CD8-positive, alpha-beta memory T cell (primary cell): ENCODE data around the gene RNU6-1. TPM values are rescaled to one million over a fixed set of nuclear protein-coding genes. Genes with fewer than 3 reads are reported as not detected.

ENCODE experiments used
- CTCF ChIA-PET: fragments of 350-600 bp; sonication (Branson Sonifier 250); formaldehyde crosslinking; loops from one replicate; lab custom pipeline; 2021; ENCODE audit warnings: antibody characterized with exemption; lab: Charles Lee
- POLR2A ChIA-PET: fragments of 350-600 bp; sonication (Branson Sonifier 250); formaldehyde crosslinking; loops from one replicate; lab custom pipeline; 2021; ENCODE audit warnings: antibody characterized with exemption; lab: Charles Lee
- DNase-seq, 5 donors: peaks; one replicate each; pipeline versions ENCODE4 v3.0.0 to v3.0.0-alpha.2; 2020 to 2022; ENCODE audit warnings: mixed read lengths in 1 of 5
- H3K27ac ChIP-seq: one replicate; pipeline ENCODE4 v1.7.0; 2013; ENCODE audit warnings: low read depth, mild to moderate bottlenecking, low read length, moderate library complexity
- H3K27me3 ChIP-seq: 2 replicates; pipeline ENCODE4 v1.7.0; 2013; ENCODE audit warnings: low read length, mild to moderate bottlenecking; ENCODE audit not compliant: insufficient read depth, poor library complexity, severe bottlenecking
- H3K36me3 ChIP-seq: 2 replicates; pipeline ENCODE4 v1.7.0; 2013; ENCODE audit warnings: mild to moderate bottlenecking, low read length, moderate library complexity; ENCODE audit not compliant: insufficient read depth
- H3K4me1 ChIP-seq: 2 replicates; pipeline ENCODE4 v1.7.0; 2013; ENCODE audit warnings: mild to moderate bottlenecking, low read length, moderate library complexity; ENCODE audit not compliant: insufficient read depth
- H3K4me3 ChIP-seq: 2 replicates; pipeline ENCODE4 v1.7.0; 2013; ENCODE audit warnings: mild to moderate bottlenecking, low read length
- H3K9me3 ChIP-seq: 2 replicates; pipeline ENCODE4 v1.7.0; 2013; ENCODE audit warnings: mild to moderate bottlenecking, low read length
- H3K27ac Mint-ChIP-seq, 8 donors: one replicate each; pipeline ENCODE4 v1.8.0; 2020 to 2021; ENCODE audit warnings: mixed read lengths in 8 of 8, mild to moderate bottlenecking in 6 of 8, inconsistent platforms in 3 of 8, moderate library complexity in 3 of 8
- H3K27me3 Mint-ChIP-seq, 2 donors: one replicate each; pipeline ENCODE4 v1.8.0; 2020 to 2021; ENCODE audit warnings: mixed read lengths in 2 of 2, mild to moderate bottlenecking in 1 of 2, moderate library complexity in 1 of 2
- H3K36me3 Mint-ChIP-seq, 3 donors: one replicate each; pipeline ENCODE4 v1.8.0; 2020 to 2021; ENCODE audit warnings: mixed read lengths in 3 of 3, inconsistent platforms in 1 of 3, mild to moderate bottlenecking in 1 of 3
- H3K4me1 Mint-ChIP-seq, 3 donors: one replicate each; pipeline ENCODE4 v1.8.0; 2020 to 2021; ENCODE audit warnings: mixed read lengths in 3 of 3, inconsistent platforms in 1 of 3, mild to moderate bottlenecking in 1 of 3
- H3K4me3 Mint-ChIP-seq, 7 donors: one replicate each; pipeline ENCODE4 v1.8.0; 2020 to 2021; ENCODE audit warnings: mixed read lengths in 7 of 7, mild to moderate bottlenecking in 6 of 7, moderate library complexity in 4 of 7, inconsistent platforms in 2 of 7
- H3K9me3 Mint-ChIP-seq, 5 donors: one replicate each; pipeline ENCODE4 v1.8.0; 2020 to 2022; ENCODE audit warnings: mixed read lengths in 5 of 5, mild to moderate bottlenecking in 3 of 5, moderate library complexity in 2 of 5, inconsistent platforms in 1 of 5
- polyA plus RNA-seq: library from polyadenylated mRNA; unstranded; fragments of 300-500 nt; fragmentation: Illumina TruSeq; gene quantifications from one replicate; pipeline ENCODE4 v1.2.3, GENCODE V29; 2021
- total RNA-seq, 2 experiments: library from RNA; stranded (reverse); gene quantifications; one replicate each; pipeline ENCODE4 v1.2.3, GENCODE V29; 2021

RNU6-1 gene
- total and polyA plus RNA-seq, 3 experiments from 2014 or later, result not detected

DNA sequence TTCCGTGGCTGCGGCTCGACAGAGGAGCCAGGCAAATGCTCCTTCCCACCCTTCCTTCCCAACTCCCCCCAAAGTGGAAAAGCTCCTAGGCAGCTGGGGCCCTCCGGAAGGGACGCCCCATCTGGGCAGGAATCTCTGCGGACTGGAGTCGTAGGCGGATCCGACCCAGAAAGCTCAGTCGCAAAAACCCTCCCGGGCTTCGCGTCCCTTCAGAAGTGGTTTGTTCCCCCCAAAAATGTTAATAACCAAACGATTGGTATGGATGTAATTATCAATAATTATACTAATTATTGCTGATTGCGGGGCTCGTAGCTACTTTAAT lies 3.8 kb downstream of the RNU6-1 start:
- H3K4me1 Mint-ChIP-seq, result peaks cover 45 to 71% (median 52%) of the 10 kb centered on the region in 3 donors
- H3K27me3 ChIP-seq, result peaks cover 43% of the 10 kb centered on the region
- H3K27ac ChIP-seq, result no peak overlapping the region
- H3K27ac Mint-ChIP-seq, result peak overlapping the region in 2 of 8 donors; percentile 38 to 87
- no peaks in the 10 kb centered on the region for H3K9me3 ChIP-seq
- H3K36me3 ChIP-seq, result no peaks in the 10 kb centered on the region
- peak overlapping the region; percentile 84 to 93 (median 87) for H3K4me3 Mint-ChIP-seq
- peak overlapping the region; percentile 54 for H3K4me3 ChIP-seq
- no peak for DNase-seq
- H3K36me3 Mint-ChIP-seq, result peaks cover 0 to 10% (median 0%) of the 10 kb centered on the region in 3 donors
- ChIA-PET POLR2A (interaction anchor here (0.7 to 2.3 kb wide), 4 partner anchors 12 to 379 kb away, joined by 3 to 9 read pairs (median 3); partner anchors contain the start of gene C15orf61), CTCF (interaction anchor here (0.8 to 4.6 kb wide), 15 partner anchors 8 to 596 kb away, joined by 3 to 55 read pairs (median 4); partner anchors contain the start of gene MAP2K5)
- H3K9me3 Mint-ChIP-seq, result peaks cover 0 to 4% (median 3%) of the 10 kb centered on the region in 5 donors
- H3K27me3 Mint-ChIP-seq, result peaks cover 47 to 48% of the 10 kb centered on the region in 2 donors
- H3K4me1 ChIP-seq, result peaks cover 42% of the 10 kb centered on the region

GRCh38 chr15:67835297-67836133 lies 4.3 kb downstream of the RNU6-1 start:
- Mint-ChIP-seq H3K36me3 (peaks cover 0 to 10% (median 0%) of the 10 kb centered on the region in 3 donors), H3K4me3 (peak overlapping the region; percentile 84 to 93 (median 87)), H3K9me3 (peaks cover 0 to 4% (median 3%) of the 10 kb centered on the region in 5 donors), H3K4me1 (peaks cover 42 to 71% (median 51%) of the 10 kb centered on the region in 3 donors), H3K27ac (peak overlapping the region in 3 of 8 donors; percentile 53 to 75 (median 70)), H3K27me3 (peaks cover 53 to 54% of the 10 kb centered on the region in 2 donors)
- ChIA-PET POLR2A (interaction anchor here (0.7 to 2.3 kb wide), 4 partner anchors 12 to 379 kb away, joined by 3 to 9 read pairs (median 3); partner anchors contain the start of gene C15orf61), CTCF (interaction anchor here (0.8 to 4.6 kb wide), 15 partner anchors 8 to 595 kb away, joined by 3 to 55 read pairs (median 4); partner anchors contain the start of gene MAP2K5)
- no peak overlapping the region for H3K27ac ChIP-seq
- H3K36me3 ChIP-seq, result no peaks in the 10 kb centered on the region
- peak overlapping the region; percentile 54 for H3K4me3 ChIP-seq
- H3K4me1 ChIP-seq, result peaks cover 40% of the 10 kb centered on the region
- peaks cover 48% of the 10 kb centered on the region for H3K27me3 ChIP-seq
- no peaks in the 10 kb centered on the region for H3K9me3 ChIP-seq
- no peak for DNase-seq

- Histone ChIP-seq H3K4me1 (peaks cover 46% of the 10 kb centered on the region), H3K36me3 (no peaks in the 10 kb centered on the region), H3K9me3 (no peaks in the 10 kb centered on the region), H3K27ac (no peak overlapping the region), H3K4me3 (peak overlapping the region; percentile 54), H3K27me3 (peaks cover 54% of the 10 kb centered on the region)
- POLR2A ChIA-PET, result interaction anchor here (2.3 kb wide), 1 partner anchor 52 kb away, joined by 9 read pairs; no protein-coding TSS in a partner anchor
- peak overlapping the region; percentile 84 to 93 (median 87) for H3K4me3 Mint-ChIP-seq
- H3K27me3 Mint-ChIP-seq, result peaks cover 55 to 59% of the 10 kb centered on the region in 2 donors
- H3K36me3 Mint-ChIP-seq, result peaks cover 0 to 3% (median 0%) of the 10 kb centered on the region in 3 donors
- peak in 2 of 5 donors; percentile 11 to 31 for DNase-seq
- peak overlapping the region in 2 of 8 donors; percentile 53 to 70 for H3K27ac Mint-ChIP-seq
- H3K4me1 Mint-ChIP-seq, result peaks cover 44 to 71% (median 54%) of the 10 kb centered on the region in 3 donors
- CTCF ChIA-PET, result interaction anchor here (1.3 to 4.6 kb wide), 3 partner anchors 50 to 595 kb away, joined by 3 to 55 read pairs (median 41); no protein-coding TSS in a partner anchor
- no peaks in the 10 kb centered on the region for H3K9me3 Mint-ChIP-seq
Observed at GRCh38 chr15:67834581-67835296, 5.1 kb downstream of the RNU6-1 start.

GRCh38 chr15:67833710-67834511 lies 5.9 kb downstream of the RNU6-1 start:
- H3K27ac Mint-ChIP-seq, result peak overlapping the region in 3 of 8 donors; percentile 2 to 81 (median 4)
- Histone ChIP-seq H3K4me1 (peaks cover 43% of the 10 kb centered on the region), H3K27me3 (peaks cover 54% of the 10 kb centered on the region)

GRCh38 chr15:67832897-67833709 lies 6.7 kb downstream of the RNU6-1 start:
- H3K4me3 ChIP-seq, result peak overlapping the region; percentile 25

More at GRCh38 chr15:67833710-67834511, 5.9 kb downstream of the RNU6-1 start:
- POLR2A ChIA-PET, result interaction anchor here (2.3 kb wide), 1 partner anchor 51 kb away, joined by 9 read pairs; no protein-coding TSS in a partner anchor
- peak overlapping the region; percentile 35 to 93 (median 87) for H3K4me3 Mint-ChIP-seq
- H3K4me1 Mint-ChIP-seq, result peaks cover 43 to 70% (median 53%) of the 10 kb centered on the region in 3 donors
- DNase-seq, result peak in 1 of 5 donors; percentile 37
- H3K36me3 Mint-ChIP-seq, result no peaks in the 10 kb centered on the region
- H3K27me3 Mint-ChIP-seq, result peaks cover 55 to 65% of the 10 kb centered on the region in 2 donors
- H3K9me3 ChIP-seq, result no peaks in the 10 kb centered on the region
- H3K27ac ChIP-seq, result no peak overlapping the region
- no peaks in the 10 kb centered on the region for H3K36me3 ChIP-seq
- H3K9me3 Mint-ChIP-seq, result no peaks in the 10 kb centered on the region
- CTCF ChIA-PET, result interaction anchor here (1.9 to 4.6 kb wide), 2 partner anchors 50 to 375 kb away, joined by 4 to 55 read pairs; no protein-coding TSS in a partner anchor
- H3K4me3 ChIP-seq, result peak overlapping the region; percentile 25

DNA sequence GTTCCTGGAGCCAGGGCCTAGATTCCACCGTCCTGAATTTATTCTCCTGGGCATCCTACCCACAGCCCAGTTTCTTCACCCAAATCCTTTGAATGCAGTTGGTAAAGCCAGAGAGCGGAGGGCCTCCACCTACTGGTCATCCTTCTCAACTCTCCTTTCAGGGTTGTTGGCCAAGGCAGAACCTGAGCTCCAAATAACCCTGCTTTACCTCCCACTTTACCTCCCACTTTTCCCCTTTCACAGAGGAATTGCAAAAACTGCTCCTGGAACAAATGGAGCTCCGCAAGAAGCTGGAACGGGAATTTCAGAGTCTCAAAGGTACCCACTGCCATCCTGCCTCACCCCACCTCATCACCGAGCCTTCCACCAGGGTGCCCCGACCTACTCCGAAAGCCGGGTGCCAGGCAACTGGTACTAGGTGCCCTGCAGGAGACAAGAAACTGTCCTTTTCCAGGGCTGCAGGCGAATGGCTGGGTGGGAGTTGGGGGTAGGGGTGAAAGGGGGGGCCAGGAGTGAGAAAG lies 7.8 kb downstream of the RNU6-1 start:
- POLR2A ChIA-PET, result interaction anchor here (0.6 kb wide), 1 partner anchor 814 kb away, joined by 6 read pairs; no protein-coding TSS in a partner anchor
- Histone ChIP-seq H3K4me3 (no peak overlapping the region), H3K36me3 (no peaks in the 10 kb centered on the region), H3K9me3 (no peaks in the 10 kb centered on the region), H3K27ac (no peak overlapping the region), H3K27me3 (peaks cover 60% of the 10 kb centered on the region), H3K4me1 (peaks cover 41% of the 10 kb centered on the region)
- DNase-seq, result no peak
- Mint-ChIP-seq H3K4me3 (peak overlapping the region in 2 of 7 donors; percentile 35 to 61), H3K4me1 (peaks cover 42 to 70% (median 62%) of the 10 kb centered on the region in 3 donors), H3K36me3 (no peaks in the 10 kb centered on the region), H3K9me3 (no peaks in the 10 kb centered on the region), H3K27ac (no peak overlapping the region), H3K27me3 (peaks cover 62 to 74% of the 10 kb centered on the region in 2 donors)
- CTCF ChIA-PET, result interaction anchor here (1.4 to 1.9 kb wide), 2 partner anchors 49 to 375 kb away, joined by 4 to 5 read pairs; no protein-coding TSS in a partner anchor

More at GRCh38 chr15:67832897-67833709, 6.7 kb downstream of the RNU6-1 start:
- H3K27me3 ChIP-seq, result peaks cover 60% of the 10 kb centered on the region
- Mint-ChIP-seq H3K9me3 (no peaks in the 10 kb centered on the region), H3K27ac (peak overlapping the region in 4 of 8 donors; percentile 7 to 48 (median 30)), H3K4me1 (peaks cover 42 to 71% (median 61%) of the 10 kb centered on the region in 3 donors), H3K27me3 (peaks cover 62 to 73% of the 10 kb centered on the region in 2 donors), H3K4me3 (peak overlapping the region; percentile 35 to 93 (median 87)), H3K36me3 (no peaks in the 10 kb centered on the region)
- CTCF ChIA-PET, result interaction anchor here (1.4 to 1.9 kb wide), 2 partner anchors 50 to 376 kb away, joined by 4 to 5 read pairs; no protein-coding TSS in a partner anchor
- no peak overlapping the region for H3K27ac ChIP-seq
- no peaks in the 10 kb centered on the region for H3K36me3 ChIP-seq
- H3K9me3 ChIP-seq, result no peaks in the 10 kb centered on the region
- no peak for DNase-seq
- POLR2A ChIA-PET, result no interaction called here
- H3K4me1 ChIP-seq, result peaks cover 41% of the 10 kb centered on the region
